Stimulated activated CD8-positive, alpha-beta memory T cell treated with anti-CD3 and anti-CD28 coated beads, Interleukin-7, amount 100 ng/mL, for 1 hour (primary cell): Measurements from ENCODE around the gene CDKL5.
"Not testable (repeated sequence)": the region's sequence is repeated elsewhere in the genome, so short reads cannot be mapped to it uniquely, and the experiment has no call there.

ENCODE experiments used
- DNase-seq, 2 donors: peaks; one replicate each; pipeline ENCODE4 v3.0.0-alpha.2; 2020; ENCODE audit warnings: low read depth in 2 of 2

Gene CDKL5

GRCh38 chrX:18575744-18576143 lies 150.3 kb downstream of the CDKL5 start:
- DNase-seq = no peak

- DNase-seq = no peak
Measured at GRCh38 chrX:18577400-18577799, 152.0 kb downstream of the CDKL5 start.

- no peak for DNase-seq
Measured at GRCh38 chrX:18578546-18578945, 153.1 kb downstream of the CDKL5 start.

- no peak for DNase-seq
Measured at GRCh38 chrX:18579495-18579894, 154.1 kb downstream of the CDKL5 start.

GRCh38 chrX:18582910-18583493 lies 157.6 kb downstream of the CDKL5 start:
- DNase-seq = no peak

- not testable (repeated sequence) for DNase-seq
Measured at GRCh38 chrX:18589292-18589691, 163.9 kb downstream of the CDKL5 start.

- DNase-seq = no peak
Measured at GRCh38 chrX:18591834-18592233, 166.4 kb downstream of the CDKL5 start.

GRCh38 chrX:18594079-18594478 lies 168.7 kb downstream of the CDKL5 start:
- no peak for DNase-seq

- no peak for DNase-seq
Measured at GRCh38 chrX:18596096-18596495, 170.7 kb downstream of the CDKL5 start.

GRCh38 chrX:18598413-18598812 lies 173.0 kb downstream of the CDKL5 start:
- no peak for DNase-seq

- DNase-seq = no peak
Measured at GRCh38 chrX:18607966-18608365, 182.6 kb downstream of the CDKL5 start.

GRCh38 chrX:18613930-18614639 lies 188.7 kb downstream of the CDKL5 start:
- DNase-seq = no peak

GRCh38 chrX:18616688-18617406 lies 191.4 kb downstream of the CDKL5 start:
- no peak for DNase-seq

- DNase-seq = no peak
Measured at GRCh38 chrX:18617407-18617750, 192.0 kb downstream of the CDKL5 start.

GRCh38 chrX:18619288-18619687 lies 193.9 kb downstream of the CDKL5 start:
- DNase-seq = no peak

GRCh38 chrX:18620349-18620748 lies 194.9 kb downstream of the CDKL5 start:
- DNase-seq = no peak

- DNase-seq = no peak
Measured at GRCh38 chrX:18624599-18624998, 199.2 kb downstream of the CDKL5 start.

GRCh38 chrX:18630934-18631333 lies 205.5 kb downstream of the CDKL5 start:
- DNase-seq = no peak

GRCh38 chrX:18638398-18638797 lies 213.0 kb downstream of the CDKL5 start:
- DNase-seq = no peak

- DNase-seq = no peak
Measured at GRCh38 chrX:18639280-18639679, 213.9 kb downstream of the CDKL5 start.

- DNase-seq = no peak
Measured at GRCh38 chrX:18640686-18641085, 215.3 kb downstream of the CDKL5 start.

GRCh38 chrX:18643243-18643642 lies 217.8 kb downstream of the CDKL5 start:
- no peak for DNase-seq

- DNase-seq = no peak
Measured at GRCh38 chrX:18643853-18644252, 218.4 kb downstream of the CDKL5 start.
